ENCODE data around the gene SPECC1.
"Not testable (repeated sequence)": the region's sequence is repeated elsewhere in the genome, so short reads cannot be mapped to it uniquely, and the experiment has no call there.

SPECC1 gene, protein sequence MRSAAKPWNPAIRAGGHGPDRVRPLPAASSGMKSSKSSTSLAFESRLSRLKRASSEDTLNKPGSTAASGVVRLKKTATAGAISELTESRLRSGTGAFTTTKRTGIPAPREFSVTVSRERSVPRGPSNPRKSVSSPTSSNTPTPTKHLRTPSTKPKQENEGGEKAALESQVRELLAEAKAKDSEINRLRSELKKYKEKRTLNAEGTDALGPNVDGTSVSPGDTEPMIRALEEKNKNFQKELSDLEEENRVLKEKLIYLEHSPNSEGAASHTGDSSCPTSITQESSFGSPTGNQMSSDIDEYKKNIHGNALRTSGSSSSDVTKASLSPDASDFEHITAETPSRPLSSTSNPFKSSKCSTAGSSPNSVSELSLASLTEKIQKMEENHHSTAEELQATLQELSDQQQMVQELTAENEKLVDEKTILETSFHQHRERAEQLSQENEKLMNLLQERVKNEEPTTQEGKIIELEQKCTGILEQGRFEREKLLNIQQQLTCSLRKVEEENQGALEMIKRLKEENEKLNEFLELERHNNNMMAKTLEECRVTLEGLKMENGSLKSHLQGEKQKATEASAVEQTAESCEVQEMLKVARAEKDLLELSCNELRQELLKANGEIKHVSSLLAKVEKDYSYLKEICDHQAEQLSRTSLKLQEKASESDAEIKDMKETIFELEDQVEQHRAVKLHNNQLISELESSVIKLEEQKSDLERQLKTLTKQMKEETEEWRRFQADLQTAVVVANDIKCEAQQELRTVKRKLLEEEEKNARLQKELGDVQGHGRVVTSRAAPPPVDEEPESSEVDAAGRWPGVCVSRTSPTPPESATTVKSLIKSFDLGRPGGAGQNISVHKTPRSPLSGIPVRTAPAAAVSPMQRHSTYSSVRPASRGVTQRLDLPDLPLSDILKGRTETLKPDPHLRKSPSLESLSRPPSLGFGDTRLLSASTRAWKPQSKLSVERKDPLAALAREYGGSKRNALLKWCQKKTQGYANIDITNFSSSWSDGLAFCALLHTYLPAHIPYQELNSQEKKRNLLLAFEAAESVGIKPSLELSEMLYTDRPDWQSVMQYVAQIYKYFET

DNA sequence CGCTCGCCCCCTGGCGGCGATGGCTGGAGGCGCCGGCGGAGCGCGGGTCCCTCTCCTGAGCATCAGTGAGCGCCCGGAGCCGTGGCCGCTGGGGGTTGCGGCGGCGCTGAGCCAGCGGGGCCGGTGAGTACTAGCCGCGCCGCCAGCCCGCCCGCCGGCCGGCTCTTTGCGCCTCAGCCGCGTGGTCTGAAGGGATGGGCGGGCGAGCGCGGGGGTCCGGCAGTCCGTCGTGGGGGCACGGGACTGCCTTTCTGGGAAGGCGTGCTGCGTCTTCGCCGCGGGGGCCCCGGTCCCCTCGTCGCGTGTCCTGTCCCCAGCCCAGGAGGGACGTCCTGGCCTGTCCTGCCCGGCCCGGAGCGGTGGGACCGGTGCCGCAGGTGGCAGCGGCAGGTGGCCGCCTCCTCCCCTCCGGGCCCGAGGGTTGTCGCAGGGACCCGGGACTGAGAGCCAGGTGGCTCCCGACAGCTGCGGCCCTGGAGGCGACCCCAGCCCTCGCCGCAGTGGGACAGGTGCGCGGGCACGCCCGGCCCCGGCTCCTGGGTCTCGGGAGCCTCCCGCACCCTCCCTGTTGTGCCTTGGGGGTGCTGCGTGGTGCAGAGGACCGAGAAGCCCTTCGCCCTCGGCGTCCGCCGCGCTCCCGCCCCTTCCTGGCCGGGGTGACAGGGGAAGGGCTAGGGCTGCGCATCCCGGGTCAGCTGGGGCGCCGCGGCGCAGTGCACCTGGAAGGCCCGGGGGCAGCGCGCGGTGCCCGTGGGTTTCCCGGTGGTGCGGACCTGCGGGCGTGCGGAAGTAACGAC lies at the start of gene SPECC1:
Gene SPECC1 (plus strand): TSS at position 58 of the 797 bp plus-strand sequence. CDS start 87,293 bp downstream, outside the sequence.
- DNase-seq (ENCODE audit: low read depth), result peak; percentile 66
- H3K4me3 ChIP-seq (ENCODE audit: low read length), result peak within 1 kb of the TSS; percentile 64
- TF ChIP-seq, protein P1, sequence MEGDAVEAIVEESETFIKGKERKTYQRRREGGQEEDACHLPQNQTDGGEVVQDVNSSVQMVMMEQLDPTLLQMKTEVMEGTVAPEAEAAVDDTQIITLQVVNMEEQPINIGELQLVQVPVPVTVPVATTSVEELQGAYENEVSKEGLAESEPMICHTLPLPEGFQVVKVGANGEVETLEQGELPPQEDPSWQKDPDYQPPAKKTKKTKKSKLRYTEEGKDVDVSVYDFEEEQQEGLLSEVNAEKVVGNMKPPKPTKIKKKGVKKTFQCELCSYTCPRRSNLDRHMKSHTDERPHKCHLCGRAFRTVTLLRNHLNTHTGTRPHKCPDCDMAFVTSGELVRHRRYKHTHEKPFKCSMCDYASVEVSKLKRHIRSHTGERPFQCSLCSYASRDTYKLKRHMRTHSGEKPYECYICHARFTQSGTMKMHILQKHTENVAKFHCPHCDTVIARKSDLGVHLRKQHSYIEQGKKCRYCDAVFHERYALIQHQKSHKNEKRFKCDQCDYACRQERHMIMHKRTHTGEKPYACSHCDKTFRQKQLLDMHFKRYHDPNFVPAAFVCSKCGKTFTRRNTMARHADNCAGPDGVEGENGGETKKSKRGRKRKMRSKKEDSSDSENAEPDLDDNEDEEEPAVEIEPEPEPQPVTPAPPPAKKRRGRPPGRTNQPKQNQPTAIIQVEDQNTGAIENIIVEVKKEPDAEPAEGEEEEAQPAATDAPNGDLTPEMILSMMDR (IDR thresholded peaks at IDR 0.05; ENCODE audit: insufficient read depth, low read depth, low read length, missing control alignments), result no peak

DNA sequence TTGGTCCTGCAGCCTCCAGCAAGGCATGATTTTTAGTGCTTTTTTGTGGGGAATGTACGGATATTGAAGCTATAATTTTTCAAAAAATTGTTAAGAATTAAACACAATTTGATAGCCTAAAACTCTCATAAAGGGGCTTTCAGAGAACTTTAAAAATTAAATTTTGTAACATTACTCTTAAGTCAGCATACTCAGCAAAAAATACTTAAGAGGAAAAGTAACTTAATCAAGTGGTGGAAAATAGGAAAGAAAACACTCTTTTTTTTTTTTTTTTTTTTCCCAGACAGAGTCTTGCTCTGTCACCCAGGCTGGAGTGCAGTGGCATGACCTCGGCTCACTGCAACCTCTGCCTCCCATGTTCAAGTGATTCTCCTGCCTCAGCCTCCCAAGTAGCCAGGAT lies 46.2 kb upstream of the SPECC1 start:
- H3K4me3 ChIP-seq (ENCODE audit: low read length); DNase-seq (ENCODE audit: low read depth): not testable (repeated sequence)

DNA sequence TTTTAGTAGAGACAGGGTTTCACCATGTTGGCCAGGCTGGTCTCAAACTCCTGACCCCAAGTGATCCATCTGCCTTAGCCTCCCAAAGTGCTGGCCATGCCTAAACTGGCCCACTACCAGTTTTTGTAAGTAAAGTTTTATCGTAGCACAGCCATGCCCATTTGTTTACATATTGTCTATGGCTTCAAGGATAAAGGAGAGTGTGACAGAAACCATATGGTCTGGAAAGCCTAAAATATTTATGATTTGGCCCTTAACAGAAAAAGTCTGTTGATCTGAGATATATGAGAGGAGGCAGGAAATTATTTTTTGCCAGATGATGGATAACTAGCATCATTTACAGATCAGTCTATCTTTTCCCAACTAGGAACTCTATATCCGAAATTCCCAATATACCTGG lies 36.0 kb upstream of the SPECC1 start:
- H3K4me3 ChIP-seq (ENCODE audit: low read length), result no peak overlapping the region
- TF ChIP-seq, protein P1 (IDR thresholded peaks at IDR 0.05; ENCODE audit: insufficient read depth, low read depth, low read length, missing control alignments), result no peak
- no peak for DNase-seq (ENCODE audit: low read depth)

DNA sequence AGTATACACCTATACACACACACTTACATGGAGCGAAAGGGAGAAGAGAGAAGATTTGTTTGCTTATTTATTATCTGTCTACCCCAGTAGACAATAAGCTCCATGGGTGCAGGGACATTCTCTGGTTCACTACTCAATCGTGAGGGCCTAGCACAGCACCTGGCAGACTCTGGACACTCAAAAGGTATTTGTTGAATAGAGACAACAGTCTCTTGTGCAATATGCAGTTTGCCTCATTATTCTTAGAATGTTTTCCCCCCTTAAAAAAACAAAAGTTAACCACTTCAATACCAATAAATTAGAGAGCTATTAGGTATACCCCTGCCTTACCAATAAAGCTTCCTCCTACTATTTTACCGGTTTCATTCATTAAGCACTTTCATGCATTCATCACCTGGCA lies 33.6 kb upstream of the SPECC1 start:
- TF ChIP-seq, protein P1 (IDR thresholded peaks at IDR 0.05; ENCODE audit: insufficient read depth, low read depth, low read length, missing control alignments), result no peak
- DNase-seq (ENCODE audit: low read depth), result no peak
- H3K4me3 ChIP-seq (ENCODE audit: low read length), result no peak overlapping the region

DNA sequence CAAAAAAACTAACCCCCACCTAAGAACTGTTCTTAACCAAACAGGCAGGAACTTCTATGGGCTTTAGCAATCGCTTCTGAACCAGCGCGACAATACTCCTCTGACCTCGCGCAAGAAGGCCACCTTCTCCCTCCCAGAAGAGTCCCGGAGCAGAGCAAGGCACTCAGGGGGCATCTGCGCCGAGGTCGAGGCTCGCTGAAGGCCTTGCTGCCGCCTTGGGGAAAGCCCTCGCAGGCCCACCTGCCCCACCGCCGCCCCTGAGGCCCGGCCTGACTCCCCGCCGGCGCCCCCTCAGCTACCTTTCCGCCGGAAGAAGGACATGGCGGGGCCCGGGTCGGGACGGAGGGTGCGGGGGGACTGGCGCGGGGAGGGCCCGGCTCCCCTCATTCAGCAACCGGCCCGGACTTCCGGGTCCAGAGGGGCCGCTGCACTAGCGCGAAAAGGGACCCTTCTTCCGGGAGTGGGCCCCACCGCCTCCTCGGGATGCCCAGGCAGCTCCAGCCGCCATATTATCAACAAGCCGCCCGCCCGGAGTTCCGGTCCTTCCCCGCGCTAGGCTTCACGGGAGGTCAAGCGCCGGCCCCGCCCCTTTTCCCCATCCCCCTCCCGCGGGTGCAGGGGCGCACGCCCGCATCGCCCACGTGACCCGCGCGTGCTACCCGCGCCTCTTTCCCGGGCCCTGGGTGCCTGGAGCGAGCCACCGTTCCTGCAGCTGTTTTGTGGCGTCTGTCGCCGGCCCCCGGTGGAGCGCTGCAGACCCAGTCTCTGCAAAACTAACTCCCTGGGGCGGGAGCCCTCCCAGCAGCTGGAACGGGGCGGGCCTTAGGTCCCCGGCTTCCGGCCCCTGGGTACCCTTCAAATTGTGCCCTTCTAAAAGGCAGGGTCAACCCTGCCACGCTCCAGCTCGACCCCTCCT lies 31.6 kb upstream of the SPECC1 start, which contains the start of gene AKAP10:
Gene AKAP10 (minus strand): TSS at position 536 of the 916 bp plus-strand sequence. CDS start 149 bp downstream, at position 387.
- peak within 1 kb of the TSS; percentile 85 for H3K4me3 ChIP-seq (ENCODE audit: low read length)
- peak; percentile 82 for DNase-seq (ENCODE audit: low read depth)
- TF ChIP-seq, protein P1 (IDR thresholded peaks at IDR 0.05; ENCODE audit: insufficient read depth, low read depth, low read length, missing control alignments), result no peak

DNA sequence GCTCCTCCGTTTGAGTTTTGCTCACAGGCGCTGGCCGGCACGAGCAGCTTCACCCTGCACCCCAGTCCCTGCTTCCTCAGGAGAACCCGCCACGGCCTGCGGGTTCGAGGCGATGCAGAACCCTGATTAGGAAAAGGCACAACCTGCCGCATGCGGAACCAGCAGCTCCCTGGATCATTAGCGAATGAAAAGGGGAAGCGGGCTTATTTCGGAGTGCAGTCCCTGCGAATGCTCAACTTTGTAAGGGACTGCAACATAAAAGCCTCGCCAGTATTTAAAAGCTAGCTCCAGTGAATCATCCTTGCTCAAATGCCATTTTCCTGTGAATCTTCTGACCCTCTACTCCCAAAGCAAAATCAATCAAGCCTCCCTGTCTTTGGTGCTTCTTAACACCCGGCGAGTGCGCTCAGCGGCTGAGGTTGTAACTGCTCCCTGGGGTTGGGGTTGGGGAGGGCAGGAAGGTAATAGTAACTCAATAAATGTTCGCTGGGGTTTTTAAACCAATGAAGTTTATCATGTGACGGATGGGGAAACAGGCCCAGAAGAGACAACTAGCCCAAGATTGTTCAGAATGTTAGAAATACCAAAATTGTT lies 30.9 kb upstream of the SPECC1 start:
- TF ChIP-seq, protein P1 (IDR thresholded peaks at IDR 0.05; ENCODE audit: insufficient read depth, low read depth, low read length, missing control alignments), result no peak
- H3K4me3 ChIP-seq (ENCODE audit: low read length), result peak overlapping the region; percentile 85
- no peak for DNase-seq (ENCODE audit: low read depth)

All from epithelial cell of esophagus (primary cell).